GM18858 (cell line): ENCODE measurements around the gene ADIPOR2.

ENCODE experiments used
- ATAC-seq: cut with Tn5 transposase; IDR thresholded peaks from one replicate; pipeline ENCODE4 v1.9.1; 2021; ENCODE audit not compliant: unreplicated experiment

Gene ADIPOR2

DNA sequence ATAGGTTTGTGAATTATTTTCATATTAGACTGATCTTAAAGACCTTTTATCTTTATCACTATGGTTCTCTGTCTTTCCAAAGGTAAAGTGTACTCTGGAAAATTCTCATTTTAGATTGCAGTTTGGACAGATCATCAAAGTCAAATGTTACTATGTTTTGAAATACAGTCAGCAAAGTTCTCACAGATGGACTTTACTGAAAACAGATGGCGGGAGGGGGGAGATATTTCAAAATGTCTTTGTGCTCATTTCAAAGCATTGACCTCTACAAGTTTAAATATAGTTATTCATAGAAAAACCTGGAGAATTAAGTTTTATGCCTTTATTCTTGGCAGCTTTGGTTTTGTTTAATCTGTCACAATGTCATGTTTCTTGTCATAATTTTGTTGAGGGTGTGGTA is 77.7 kb downstream of the ADIPOR2 start:
- no peak for ATAC-seq

DNA sequence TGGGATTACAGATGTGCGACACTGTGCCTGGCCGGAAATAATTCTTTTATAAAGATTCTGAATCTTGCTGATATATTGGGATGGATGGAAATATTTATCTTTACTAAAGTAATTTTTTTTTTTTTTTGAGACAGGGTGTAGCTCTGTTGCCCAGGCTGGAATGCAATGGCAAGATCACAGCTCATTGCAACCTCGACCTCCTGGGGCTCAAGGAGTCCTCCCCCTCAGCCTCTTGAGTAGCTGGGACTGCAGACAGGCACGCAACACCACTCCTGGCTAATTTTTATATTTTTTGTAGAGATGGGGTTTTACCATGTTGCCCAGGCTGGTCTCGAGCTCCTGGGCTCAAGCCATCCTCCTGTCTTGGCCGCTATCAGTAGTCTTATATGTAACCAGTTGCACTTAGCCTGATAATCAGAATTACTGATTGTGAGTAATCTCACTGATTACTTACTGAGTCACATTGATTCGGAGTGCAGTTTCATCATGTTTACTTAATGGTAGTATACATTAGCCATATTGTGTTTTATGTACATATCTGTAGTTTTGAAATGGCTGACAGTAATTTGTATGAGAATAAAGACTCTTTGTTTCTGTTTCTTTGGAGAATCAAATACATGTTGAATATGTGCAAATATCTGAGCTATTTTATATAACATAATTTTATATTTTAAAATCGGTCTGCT is 79.1 kb downstream of the ADIPOR2 start:
- ATAC-seq, result no peak

- no peak for ATAC-seq
Measured at GRCh38 chr12:1773937-1774655, 83.2 kb downstream of the ADIPOR2 start.

DNA sequence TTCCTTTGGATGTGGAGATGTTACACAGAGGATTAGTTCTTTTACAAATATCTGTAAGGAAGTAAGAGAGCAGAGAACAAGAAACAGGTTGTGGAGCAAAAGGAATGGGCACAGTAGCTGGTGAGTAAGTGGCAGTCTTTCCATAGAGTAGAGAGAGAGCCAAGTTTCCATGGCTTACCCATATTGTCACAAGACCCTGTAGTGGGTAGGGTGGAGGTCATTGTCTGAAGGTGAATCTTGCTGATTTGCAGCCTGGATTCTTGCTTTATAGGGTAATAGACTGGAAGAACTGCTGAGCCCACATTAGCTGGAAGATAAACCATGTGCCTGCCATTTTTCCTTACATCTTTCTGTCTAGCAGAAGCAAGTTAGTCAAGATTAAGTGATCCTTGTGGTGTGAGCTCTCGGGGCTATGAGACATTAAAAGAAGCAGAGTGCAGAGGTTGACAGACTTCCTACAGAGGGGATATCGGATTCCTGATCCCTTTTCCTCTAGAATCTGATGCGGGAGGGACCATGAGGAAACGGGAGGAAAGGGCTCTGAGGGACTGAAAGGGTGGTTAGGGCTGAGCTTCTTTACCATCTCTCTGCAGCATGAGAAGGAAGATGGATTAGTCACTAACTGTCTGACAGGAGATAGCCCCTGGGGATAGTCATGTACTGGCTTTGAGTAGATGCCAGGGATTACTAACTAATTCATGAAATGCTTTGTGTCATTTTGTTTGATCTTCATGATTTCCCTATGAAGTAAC is 85.5 kb downstream of the ADIPOR2 start:
- ATAC-seq, result no peak

DNA sequence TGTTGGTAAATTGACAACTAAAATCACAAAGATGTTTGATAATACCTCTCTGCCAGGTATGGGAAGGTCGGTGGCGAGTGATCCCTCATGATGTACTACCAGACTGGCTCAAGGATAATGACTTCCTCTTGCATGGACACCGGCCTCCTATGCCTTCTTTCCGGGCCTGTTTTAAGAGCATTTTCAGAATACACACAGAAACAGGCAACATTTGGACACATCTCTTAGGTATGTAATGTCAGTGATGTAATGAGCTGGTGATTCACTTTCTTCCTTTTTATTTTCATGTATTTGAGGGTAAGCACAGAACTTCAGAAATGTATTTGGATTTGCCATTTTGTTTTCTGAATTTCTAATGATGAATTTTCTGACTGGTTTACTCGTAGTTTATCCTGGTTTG is 86.9 kb downstream of the ADIPOR2 start:
- no peak for ATAC-seq

DNA sequence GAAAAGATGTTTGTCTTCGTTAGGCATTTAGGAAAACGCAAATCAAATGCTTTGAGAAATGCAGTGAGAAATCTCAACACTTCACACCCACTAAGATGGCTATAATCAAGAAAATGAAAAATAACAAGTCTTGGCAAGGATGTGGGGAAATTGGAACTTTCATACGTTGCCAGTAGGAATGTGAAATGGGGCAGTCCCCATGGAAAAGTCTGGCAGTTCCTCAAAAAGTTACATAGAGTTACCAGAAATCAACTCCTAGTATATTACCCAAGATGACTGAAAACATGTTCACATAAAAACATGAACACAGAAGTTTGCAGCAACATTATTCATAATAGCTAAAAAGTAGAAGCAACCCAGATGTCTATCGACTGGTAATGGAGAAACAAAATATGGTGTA is 88.0 kb downstream of the ADIPOR2 start:
- no peak for ATAC-seq

- no peak for ATAC-seq
Measured at GRCh38 chr12:1779783-1780182, 88.9 kb downstream of the ADIPOR2 start.

DNA sequence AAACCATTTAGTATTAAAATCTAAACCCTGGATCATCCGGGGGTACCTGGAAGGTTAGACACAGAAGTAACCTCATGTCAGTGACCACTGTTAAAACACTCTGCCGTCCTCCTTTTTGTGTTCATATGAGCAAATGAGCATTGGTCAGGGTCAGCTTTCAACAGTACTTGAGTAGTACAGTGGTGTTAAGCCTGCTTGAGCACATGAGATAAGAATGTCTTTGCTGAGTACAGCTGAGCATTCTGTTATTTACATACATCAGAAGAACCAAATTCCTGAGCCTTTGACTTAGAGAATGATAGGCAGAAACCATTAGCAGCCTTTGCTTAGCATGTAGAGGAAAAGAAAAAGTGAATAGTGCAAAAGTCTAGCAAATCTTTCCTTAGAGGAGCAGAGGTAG is 90.9 kb downstream of the ADIPOR2 start:
- ATAC-seq, result no peak

DNA sequence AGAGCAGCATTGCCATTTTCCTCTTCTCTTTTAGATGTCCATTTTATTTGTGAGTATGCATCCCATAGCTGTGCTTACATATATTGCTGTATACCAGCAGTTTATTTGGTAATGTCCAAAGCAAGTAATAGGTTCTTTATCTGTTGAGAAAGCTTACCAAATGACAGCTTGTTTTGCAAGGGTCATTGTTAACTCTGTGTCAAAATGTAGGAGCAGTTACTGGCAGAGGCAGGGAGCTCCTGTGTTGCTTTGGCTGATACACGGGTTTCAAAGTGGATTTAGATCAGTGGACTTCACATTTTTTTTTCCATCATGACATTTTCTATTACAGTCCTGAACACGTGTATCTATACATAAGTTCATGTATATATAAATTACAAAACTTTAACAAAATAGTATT is 91.3 kb downstream of the ADIPOR2 start:
- ATAC-seq, result no peak

GRCh38 chr12:1787714-1788113 is 96.8 kb downstream of the ADIPOR2 start:
- ATAC-seq, result no peak

DNA sequence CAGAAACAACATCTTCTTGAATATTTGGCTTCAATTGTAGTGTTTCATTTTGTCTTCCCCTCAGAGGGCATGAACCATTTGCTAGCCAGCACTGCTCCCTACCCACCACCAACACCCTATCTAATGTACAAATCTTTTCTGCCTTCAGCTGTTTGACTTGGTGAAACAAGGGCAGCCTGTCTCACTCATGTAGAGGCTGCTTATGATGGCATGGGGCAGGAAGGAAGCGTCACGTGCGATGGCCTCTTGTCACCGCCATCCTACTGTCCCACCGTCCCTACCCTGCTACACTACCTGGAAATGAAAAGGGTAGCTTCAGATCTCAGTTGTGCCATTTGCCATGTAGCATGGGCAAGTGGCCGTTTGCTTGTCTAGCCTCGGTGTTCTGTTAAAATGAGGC is 99.6 kb downstream of the ADIPOR2 start:
- no peak for ATAC-seq

- ATAC-seq, result no peak
Measured at GRCh38 chr12:1791104-1791841, 100.4 kb downstream of the ADIPOR2 start.

GRCh38 chr12:1792406-1792805 is 101.5 kb downstream of the ADIPOR2 start:
- ATAC-seq, result no peak

DNA sequence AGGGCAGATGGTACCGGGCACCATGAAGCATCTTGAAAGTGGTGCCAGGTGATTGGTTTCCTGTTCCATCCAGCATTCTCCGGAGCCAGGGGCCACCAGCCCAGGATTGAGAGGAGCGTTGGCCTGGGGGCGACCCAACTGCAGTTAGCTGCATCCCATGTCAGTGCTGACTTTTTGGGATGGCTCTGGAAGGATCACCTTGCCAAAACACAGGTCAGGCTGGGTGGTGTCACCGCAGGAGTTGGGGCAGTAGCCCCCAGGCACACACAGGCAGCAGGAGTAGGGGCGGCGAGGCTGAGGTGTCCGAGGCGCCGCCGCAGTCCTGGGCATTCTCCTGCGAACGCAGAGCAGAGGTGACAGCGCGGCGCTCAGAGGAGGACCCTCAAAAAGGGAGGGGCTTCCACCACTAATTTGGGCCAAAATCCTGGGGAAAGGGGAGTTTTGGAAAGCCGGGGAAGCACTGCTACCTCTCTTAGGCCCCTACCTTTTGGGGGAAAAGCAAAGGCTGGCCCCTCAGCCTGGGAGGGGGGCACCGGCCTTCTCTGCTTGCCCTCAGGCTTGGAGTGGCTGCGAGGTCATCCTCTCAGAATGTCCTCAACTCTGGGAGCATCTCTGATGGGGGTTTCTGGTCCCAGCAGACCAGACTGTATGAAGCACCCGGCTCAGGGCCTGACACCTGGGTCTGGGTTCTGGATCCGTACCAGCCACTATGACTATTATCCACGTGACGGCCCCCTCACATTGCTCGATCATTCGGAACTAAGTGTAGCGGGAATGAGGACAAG is 102.7 kb downstream of the ADIPOR2 start:
- ATAC-seq, result no peak

GRCh38 chr12:1794440-1795090 is 103.7 kb downstream of the ADIPOR2 start:
- no peak for ATAC-seq

GRCh38 chr12:1795221-1795784 is 104.4 kb downstream of the ADIPOR2 start:
- no peak for ATAC-seq

GRCh38 chr12:1795785-1796514 is 105.1 kb downstream of the ADIPOR2 start:
- ATAC-seq, result peak; percentile 74

GRCh38 chr12:1796515-1797010 is 105.7 kb downstream of the ADIPOR2 start:
- peak; percentile 7 for ATAC-seq
